Urinary bladder (tissue), 4 donors: ENCODE measurements around the gene TIMM23. TPM values are rescaled to one million over a fixed set of nuclear protein-coding genes. Genes with fewer than 3 reads are reported as not detected.

Experiments used
- DNase-seq: peaks from one replicate; pipeline ENCODE4 v3.0.0-alpha.2; 2015; ENCODE audit errors: extremely low spot score
- H3K27ac ChIP-seq: one replicate; pipeline ENCODE4 v1.5.1; 2013; ENCODE audit warnings: low read depth, mild to moderate bottlenecking, moderate library complexity
- H3K36me3 ChIP-seq: one replicate; pipeline ENCODE4 v1.6.1; 2013; ENCODE audit warnings: mild to moderate bottlenecking, moderate library complexity; ENCODE audit not compliant: insufficient read depth
- H3K4me1 ChIP-seq: one replicate; pipeline ENCODE4 v1.6.1; 2013; ENCODE audit warnings: mild to moderate bottlenecking, moderate library complexity; ENCODE audit not compliant: insufficient read depth
- H3K4me3 ChIP-seq: one replicate; pipeline ENCODE4 v1.5.1; 2013; ENCODE audit warnings: low read depth, low read length
- WGBS: extraction: QIAGEN DNeasy Blood & Tissue Kit; methylation state at CpG from one replicate; pipeline ENCODE4 v1.1.7; 2013; 5-methylcytosine and 5-hydroxymethylcytosine counted together
- polyA plus RNA-seq: library from polyadenylated mRNA; stranded (reverse); fragments of 200-250 nt; gene quantifications from one replicate; pipeline ENCODE4 v1.2.3, GENCODE V29; 2013
- total RNA-seq: library from RNA; depleted of rRNA; stranded (reverse); fragments of >200 nt; gene quantifications from one replicate; pipeline ENCODE4 v1.2.3, GENCODE V29; 2014
- donor health status: healthy with polysubstance abuse.
- donor health status: healthy.

TIMM23 gene
- total and polyA plus RNA-seq, 2 donors: 36.3 to 46.7 TPM

GRCh38 chr10:46002916-46003693 is 30.8 kb downstream of the TIMM23 start:
- H3K27ac ChIP-seq: no peak overlapping the region
- 88% methylated on average over 9 of the region's 9 CpGs for WGBS
- H3K4me3 ChIP-seq: no peak overlapping the region
- H3K4me1 ChIP-seq: no peaks in the 10 kb centered on the region
- H3K36me3 ChIP-seq: peaks cover 3% of the 10 kb centered on the region
- DNase-seq: no peak

GRCh38 chr10:46004963-46005362 is 32.7 kb downstream of the TIMM23 start:
- Histone ChIP-seq H3K4me3 (no peak overlapping the region), H3K27ac (no peak overlapping the region), H3K36me3 (no peaks in the 10 kb centered on the region), H3K4me1 (no peaks in the 10 kb centered on the region)
- 92% methylated on average over 2 of the region's 2 CpGs for WGBS
- no peak for DNase-seq

- no peaks in the 10 kb centered on the region for H3K4me1 ChIP-seq
- H3K36me3 ChIP-seq: peaks cover 2% of the 10 kb centered on the region
- 77% methylated on average over 4 of the region's 4 CpGs for WGBS
- no peak overlapping the region for H3K27ac ChIP-seq
- no peak overlapping the region for H3K4me3 ChIP-seq
- DNase-seq: no peak
Observed at GRCh38 chr10:46005383-46005782, 33.1 kb downstream of the TIMM23 start.

- no peaks in the 10 kb centered on the region for H3K4me1 ChIP-seq
- 73% methylated on average over 3 of the region's 3 CpGs for WGBS
- no peak overlapping the region for H3K27ac ChIP-seq
- H3K36me3 ChIP-seq: peaks cover 2% of the 10 kb centered on the region
- DNase-seq: no peak
- no peak overlapping the region for H3K4me3 ChIP-seq
Observed at GRCh38 chr10:46006219-46006618, 33.9 kb downstream of the TIMM23 start.

GRCh38 chr10:46012746-46013145 is 40.5 kb downstream of the TIMM23 start:
- Histone ChIP-seq H3K4me3 (no peak overlapping the region), H3K4me1 (no peaks in the 10 kb centered on the region), H3K36me3 (peaks cover 8% of the 10 kb centered on the region), H3K27ac (no peak overlapping the region)
- no peak for DNase-seq
- WGBS: 93% methylated on average over 3 of the region's 3 CpGs

GRCh38 chr10:46014206-46014605 is 41.9 kb downstream of the TIMM23 start:
- no peaks in the 10 kb centered on the region for H3K4me1 ChIP-seq
- peaks cover 8% of the 10 kb centered on the region for H3K36me3 ChIP-seq
- H3K4me3 ChIP-seq: no peak overlapping the region
- no peak overlapping the region for H3K27ac ChIP-seq
- 92% methylated on average over 5 of the region's 5 CpGs for WGBS
- no peak for DNase-seq

GRCh38 chr10:46014683-46015405 is 42.6 kb downstream of the TIMM23 start:
- no peak for DNase-seq
- peaks cover 8% of the 10 kb centered on the region for H3K36me3 ChIP-seq
- no peak overlapping the region for H3K27ac ChIP-seq
- no peak overlapping the region for H3K4me3 ChIP-seq
- WGBS: 92% methylated on average over 5 of the region's 5 CpGs
- no peaks in the 10 kb centered on the region for H3K4me1 ChIP-seq

- Histone ChIP-seq H3K4me3 (no peak overlapping the region), H3K4me1 (no peaks in the 10 kb centered on the region), H3K27ac (no peak overlapping the region), H3K36me3 (peaks cover 6% of the 10 kb centered on the region)
- DNase-seq: no peak
- 96% methylated on average over 5 of the region's 5 CpGs for WGBS
Observed at GRCh38 chr10:46016190-46016589, 43.9 kb downstream of the TIMM23 start.

GRCh38 chr10:46016811-46017210 is 44.5 kb downstream of the TIMM23 start:
- no peak overlapping the region for H3K4me3 ChIP-seq
- H3K27ac ChIP-seq: no peak overlapping the region
- peaks cover 6% of the 10 kb centered on the region for H3K36me3 ChIP-seq
- 92% methylated on average over 1 of the region's 1 CpG for WGBS
- DNase-seq: no peak
- H3K4me1 ChIP-seq: no peaks in the 10 kb centered on the region

GRCh38 chr10:46017733-46018132 is 45.4 kb downstream of the TIMM23 start:
- H3K27ac ChIP-seq: no peak overlapping the region
- no peaks in the 10 kb centered on the region for H3K4me1 ChIP-seq
- DNase-seq: no peak
- WGBS: 87% methylated on average over 2 of the region's 2 CpGs
- H3K36me3 ChIP-seq: peaks cover 6% of the 10 kb centered on the region
- no peak overlapping the region for H3K4me3 ChIP-seq

GRCh38 chr10:46018453-46019176 is 46.3 kb downstream of the TIMM23 start:
- Histone ChIP-seq H3K4me3 (no peak overlapping the region), H3K27ac (peak overlapping the region; percentile 10), H3K4me1 (peaks cover 2% of the 10 kb centered on the region), H3K36me3 (peaks cover 3% of the 10 kb centered on the region)
- DNase-seq: no peak
- WGBS: 60% methylated on average over 2 of the region's 2 CpGs

GRCh38 chr10:46019177-46019528 is 46.9 kb downstream of the TIMM23 start:
- 91% methylated on average over 3 of the region's 3 CpGs for WGBS
- H3K27ac ChIP-seq: no peak overlapping the region
- peaks cover 2% of the 10 kb centered on the region for H3K36me3 ChIP-seq
- peaks cover 2% of the 10 kb centered on the region for H3K4me1 ChIP-seq
- no peak for DNase-seq
- no peak overlapping the region for H3K4me3 ChIP-seq

GRCh38 chr10:46019569-46020343 is 47.5 kb downstream of the TIMM23 start:
- no peak for DNase-seq
- Histone ChIP-seq H3K36me3 (no peaks in the 10 kb centered on the region), H3K4me3 (no peak overlapping the region), H3K4me1 (peaks cover 2% of the 10 kb centered on the region), H3K27ac (no peak overlapping the region)
- 74% methylated on average over 7 of the region's 7 CpGs for WGBS
